K562 (cell line): ENCODE data around the gene FBXO46. TPM values are rescaled to one million over a fixed set of nuclear protein-coding genes. Genes with fewer than 3 reads are reported as not detected.

Experiments used
- CBX1 ChIP-seq: sonication (generic); IDR thresholded peaks from 2 replicates; pipeline ENCODE4 v1.6.1; 2016; ENCODE audit warnings: antibody characterized with exemption, low read depth, mild to moderate bottlenecking
- GATAD2A ChIP-seq: fragments of 450-650 bp; IDR thresholded peaks from 2 replicates; pipeline ENCODE4 v1.6.1; 2017
- HEY1 ChIP-seq: fragments of 250-450 bp; sonication (Bioruptor Pico); IDR thresholded peaks from 2 replicates; pipeline ENCODE4 v1.5.0; 2020; ENCODE audit warnings: mild to moderate bottlenecking, moderate library complexity, borderline replicate concordance
- ILF3 ChIP-seq: fragments of 450-650 bp; IDR thresholded peaks from 2 replicates; pipeline ENCODE4 v1.6.1; 2018; ENCODE audit warnings: antibody characterized with exemption, mild to moderate bottlenecking, moderate library complexity, borderline replicate concordance
- KLF16 ChIP-seq: IDR thresholded peaks from 2 replicates; pipeline ENCODE4 v1.6.1; 2016; ENCODE audit warnings: antibody characterized with exemption
- SETDB1 ChIP-seq: IDR thresholded peaks from one replicate; pipeline ENCODE4 v1.6.1; 2012; ENCODE audit warnings: low read length, control low read depth, inconsistent platforms
- THRAP3 ChIP-seq: fragments of 450-650 bp; IDR thresholded peaks from 2 replicates; pipeline ENCODE4 v1.6.1; 2016; ENCODE audit warnings: mild to moderate bottlenecking, inconsistent platforms, borderline replicate concordance
- ZNF12 ChIP-seq: sonication (generic); formaldehyde crosslinking; IDR thresholded peaks from 2 replicates; pipeline ENCODE4 v1.4.0; 2020; ENCODE audit warnings: mild to moderate bottlenecking, missing genetic modification reagents
- ZNF184 ChIP-seq: sonication (generic); formaldehyde crosslinking; IDR thresholded peaks from 2 replicates; pipeline ENCODE4 v1.5.0; 2020; ENCODE audit warnings: missing genetic modification reagents
- ZNF24 ChIP-seq: fragments of 450-650 bp; IDR thresholded peaks from 2 replicates; pipeline ENCODE4 v1.6.1; 2016
- polyA plus RNA-seq, 8 experiments: library from polyadenylated mRNA; depleted of rRNA in 4 of 8; stranded (reverse) in 5 of 8; unstranded in 3 of 8; fragments of >200 nt; fragmentation: Nextera tagmentation in 2 of 8; fragmentation: Illumina TruSeq in 1 of 8; extraction: Ambion mirVana in 2 of 8; extraction: Trizol in 1 of 8; gene quantifications; 2 replicates each; pipeline versions ENCODE4 v1.2.1 to v1.2.3, GENCODE V29; 2011 to 2014; ENCODE audit warnings: inconsistent platforms in 1 of 8, missing spikeins in 1 of 8
- total RNA-seq, 7 experiments: library from RNA; depleted of rRNA in 6 of 7; stranded (reverse); fragments of >200 nt in 6 of 7; fragmentation: Illumina TruSeq in 2 of 7; extraction: Trizol in 2 of 7; gene quantifications; 2 replicates each; pipeline versions ENCODE4 v1.2.1 to v1.2.3, GENCODE V29; 2011 to 2021; ENCODE audit warnings: low replicate concordance in 1 of 7
- TF ChIP-seq, protein P1 (sequence below): fragments of 450-650 bp; IDR thresholded peaks from 2 replicates; pipeline ENCODE4 v1.6.1; 2017; ENCODE audit warnings: antibody characterized with exemption, mild to moderate bottlenecking
- TF ChIP-seq, protein P2 (sequence below): fragments of 250-450 bp; sonication (Bioruptor Pico); IDR thresholded peaks from 2 replicates; pipeline ENCODE4 v1.4.0; 2020; ENCODE audit warnings: borderline replicate concordance
- TF ChIP-seq, protein P3 (sequence below): sonication (generic); formaldehyde crosslinking; IDR thresholded peaks from 2 replicates; pipeline ENCODE4 v1.8.0; 2022; ENCODE audit warnings: mild to moderate bottlenecking, missing genetic modification reagents, borderline replicate concordance
- TF ChIP-seq, protein P4 (sequence below), 2 experiments: IDR thresholded peaks; 2 replicates each; pipeline ENCODE4 v1.6.1; 2012; ENCODE audit warnings: improper control_type of control experiment in 2 of 2, low read depth in 2 of 2, low read length in 2 of 2, borderline replicate concordance in 1 of 2

Gene FBXO46
- total and polyA plus RNA-seq, 9 of the 15 experiments (the other 6 are each of a cell fraction or from before 2014, with no cell fraction given): 1.5 to 36.1 (median 7.3) TPM

DNA sequence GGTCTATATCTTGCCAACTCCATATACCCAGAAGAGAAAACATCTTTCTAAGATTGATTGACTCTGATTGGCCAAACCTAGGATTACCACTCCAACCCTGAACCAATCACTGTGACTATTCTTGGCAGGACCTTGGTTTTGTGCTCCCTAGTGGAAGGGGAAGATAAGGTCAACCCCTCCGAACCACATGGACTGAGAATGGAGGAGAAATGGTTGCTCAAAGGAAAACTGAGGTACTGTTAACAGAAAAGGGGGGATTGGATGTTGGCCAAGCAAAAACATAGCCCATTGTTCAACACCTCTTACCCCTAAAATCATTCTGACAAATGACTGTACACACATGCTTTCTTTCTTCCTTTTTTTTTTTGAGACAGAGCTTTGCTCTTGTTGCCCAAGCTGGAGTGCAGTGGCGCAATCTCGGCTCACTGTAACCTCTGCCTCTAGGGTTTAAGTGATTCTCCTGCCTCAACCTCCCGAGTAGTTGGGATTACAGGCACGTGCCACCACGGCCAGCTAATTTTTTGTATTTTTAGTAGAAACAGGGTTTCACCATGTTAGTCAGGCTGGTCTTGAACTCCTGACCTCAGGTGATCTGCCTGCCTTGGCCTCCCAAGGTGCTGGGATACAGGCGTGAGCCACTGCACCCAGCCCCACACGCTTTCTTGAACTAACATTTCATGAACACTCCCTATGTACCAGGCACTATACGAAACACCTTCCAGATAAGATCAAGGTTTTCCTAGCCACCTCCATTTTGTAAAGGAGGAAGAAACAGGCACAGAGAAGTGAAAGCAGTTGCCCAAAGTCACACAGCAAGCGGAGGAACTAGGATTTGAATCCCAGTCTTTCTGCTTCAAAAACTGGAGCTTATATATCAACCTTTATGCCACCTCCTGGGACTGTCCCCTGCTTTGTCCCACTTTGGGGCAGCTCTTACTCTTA is 9.1 kb upstream of the FBXO46 start (continued):
- TF ChIP-seq, protein P1, sequence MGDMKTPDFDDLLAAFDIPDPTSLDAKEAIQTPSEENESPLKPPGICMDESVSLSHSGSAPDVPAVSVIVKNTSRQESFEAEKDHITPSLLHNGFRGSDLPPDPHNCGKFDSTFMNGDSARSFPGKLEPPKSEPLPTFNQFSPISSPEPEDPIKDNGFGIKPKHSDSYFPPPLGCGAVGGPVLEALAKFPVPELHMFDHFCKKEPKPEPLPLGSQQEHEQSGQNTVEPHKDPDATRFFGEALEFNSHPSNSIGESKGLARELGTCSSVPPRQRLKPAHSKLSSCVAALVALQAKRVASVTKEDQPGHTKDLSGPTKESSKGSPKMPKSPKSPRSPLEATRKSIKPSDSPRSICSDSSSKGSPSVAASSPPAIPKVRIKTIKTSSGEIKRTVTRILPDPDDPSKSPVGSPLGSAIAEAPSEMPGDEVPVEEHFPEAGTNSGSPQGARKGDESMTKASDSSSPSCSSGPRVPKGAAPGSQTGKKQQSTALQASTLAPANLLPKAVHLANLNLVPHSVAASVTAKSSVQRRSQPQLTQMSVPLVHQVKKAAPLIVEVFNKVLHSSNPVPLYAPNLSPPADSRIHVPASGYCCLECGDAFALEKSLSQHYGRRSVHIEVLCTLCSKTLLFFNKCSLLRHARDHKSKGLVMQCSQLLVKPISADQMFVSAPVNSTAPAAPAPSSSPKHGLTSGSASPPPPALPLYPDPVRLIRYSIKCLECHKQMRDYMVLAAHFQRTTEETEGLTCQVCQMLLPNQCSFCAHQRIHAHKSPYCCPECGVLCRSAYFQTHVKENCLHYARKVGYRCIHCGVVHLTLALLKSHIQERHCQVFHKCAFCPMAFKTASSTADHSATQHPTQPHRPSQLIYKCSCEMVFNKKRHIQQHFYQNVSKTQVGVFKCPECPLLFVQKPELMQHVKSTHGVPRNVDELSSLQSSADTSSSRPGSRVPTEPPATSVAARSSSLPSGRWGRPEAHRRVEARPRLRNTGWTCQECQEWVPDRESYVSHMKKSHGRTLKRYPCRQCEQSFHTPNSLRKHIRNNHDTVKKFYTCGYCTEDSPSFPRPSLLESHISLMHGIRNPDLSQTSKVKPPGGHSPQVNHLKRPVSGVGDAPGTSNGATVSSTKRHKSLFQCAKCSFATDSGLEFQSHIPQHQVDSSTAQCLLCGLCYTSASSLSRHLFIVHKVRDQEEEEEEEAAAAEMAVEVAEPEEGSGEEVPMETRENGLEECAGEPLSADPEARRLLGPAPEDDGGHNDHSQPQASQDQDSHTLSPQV: peak; percentile 91
- no peak for TF ChIP-seq ILF3
- TF ChIP-seq, protein P2, sequence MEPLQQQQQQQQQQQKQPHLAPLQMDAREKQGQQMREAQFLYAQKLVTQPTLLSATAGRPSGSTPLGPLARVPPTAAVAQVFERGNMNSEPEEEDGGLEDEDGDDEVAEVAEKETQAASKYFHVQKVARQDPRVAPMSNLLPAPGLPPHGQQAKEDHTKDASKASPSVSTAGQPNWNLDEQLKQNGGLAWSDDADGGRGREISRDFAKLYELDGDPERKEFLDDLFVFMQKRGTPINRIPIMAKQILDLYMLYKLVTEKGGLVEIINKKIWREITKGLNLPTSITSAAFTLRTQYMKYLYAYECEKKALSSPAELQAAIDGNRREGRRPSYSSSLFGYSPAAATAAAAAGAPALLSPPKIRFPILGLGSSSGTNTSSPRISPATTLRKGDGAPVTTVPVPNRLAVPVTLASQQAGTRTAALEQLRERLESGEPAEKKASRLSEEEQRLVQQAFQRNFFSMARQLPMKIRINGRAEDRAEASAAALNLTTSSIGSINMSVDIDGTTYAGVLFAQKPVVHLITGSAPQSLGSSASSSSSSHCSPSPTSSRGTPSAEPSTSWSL (CRISPR knock-in tag): no peak
- TF ChIP-seq ZNF12 (CRISPR knock-in tag): no peak
- no peak for TF ChIP-seq SETDB1
- no peak for TF ChIP-seq ZNF184 (CRISPR knock-in tag)
- TF ChIP-seq, protein P3, sequence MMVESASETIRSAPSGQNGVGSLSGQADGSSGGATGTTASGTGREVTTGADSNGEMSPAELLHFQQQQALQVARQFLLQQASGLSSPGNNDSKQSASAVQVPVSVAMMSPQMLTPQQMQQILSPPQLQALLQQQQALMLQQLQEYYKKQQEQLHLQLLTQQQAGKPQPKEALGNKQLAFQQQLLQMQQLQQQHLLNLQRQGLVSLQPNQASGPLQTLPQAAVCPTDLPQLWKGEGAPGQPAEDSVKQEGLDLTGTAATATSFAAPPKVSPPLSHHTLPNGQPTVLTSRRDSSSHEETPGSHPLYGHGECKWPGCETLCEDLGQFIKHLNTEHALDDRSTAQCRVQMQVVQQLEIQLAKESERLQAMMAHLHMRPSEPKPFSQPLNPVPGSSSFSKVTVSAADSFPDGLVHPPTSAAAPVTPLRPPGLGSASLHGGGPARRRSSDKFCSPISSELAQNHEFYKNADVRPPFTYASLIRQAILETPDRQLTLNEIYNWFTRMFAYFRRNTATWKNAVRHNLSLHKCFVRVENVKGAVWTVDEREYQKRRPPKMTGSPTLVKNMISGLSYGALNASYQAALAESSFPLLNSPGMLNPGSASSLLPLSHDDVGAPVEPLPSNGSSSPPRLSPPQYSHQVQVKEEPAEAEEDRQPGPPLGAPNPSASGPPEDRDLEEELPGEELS (CRISPR knock-in tag): no peak
- no peak for TF ChIP-seq THRAP3
- TF ChIP-seq ZNF24: no peak
- TF ChIP-seq, protein P4, sequence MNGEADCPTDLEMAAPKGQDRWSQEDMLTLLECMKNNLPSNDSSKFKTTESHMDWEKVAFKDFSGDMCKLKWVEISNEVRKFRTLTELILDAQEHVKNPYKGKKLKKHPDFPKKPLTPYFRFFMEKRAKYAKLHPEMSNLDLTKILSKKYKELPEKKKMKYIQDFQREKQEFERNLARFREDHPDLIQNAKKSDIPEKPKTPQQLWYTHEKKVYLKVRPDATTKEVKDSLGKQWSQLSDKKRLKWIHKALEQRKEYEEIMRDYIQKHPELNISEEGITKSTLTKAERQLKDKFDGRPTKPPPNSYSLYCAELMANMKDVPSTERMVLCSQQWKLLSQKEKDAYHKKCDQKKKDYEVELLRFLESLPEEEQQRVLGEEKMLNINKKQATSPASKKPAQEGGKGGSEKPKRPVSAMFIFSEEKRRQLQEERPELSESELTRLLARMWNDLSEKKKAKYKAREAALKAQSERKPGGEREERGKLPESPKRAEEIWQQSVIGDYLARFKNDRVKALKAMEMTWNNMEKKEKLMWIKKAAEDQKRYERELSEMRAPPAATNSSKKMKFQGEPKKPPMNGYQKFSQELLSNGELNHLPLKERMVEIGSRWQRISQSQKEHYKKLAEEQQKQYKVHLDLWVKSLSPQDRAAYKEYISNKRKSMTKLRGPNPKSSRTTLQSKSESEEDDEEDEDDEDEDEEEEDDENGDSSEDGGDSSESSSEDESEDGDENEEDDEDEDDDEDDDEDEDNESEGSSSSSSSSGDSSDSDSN (IDR thresholded peaks at IDR 0.05; ENCODE audit: borderline replicate concordance in 1 of 2, low read depth in 2 of 2, low read length in 2 of 2): no peak
- TF ChIP-seq HEY1 (CRISPR knock-in tag): no peak
- no peak for TF ChIP-seq GATAD2A
- no peak for TF ChIP-seq KLF16
- peak; percentile 55; the same call in 1 of the 2 replicates for TF ChIP-seq CBX1
